Hindlimb muscle (tissue), 1 donor: Measurements from ENCODE around the gene GSTP1. TPM values are rescaled to one million over a fixed set of nuclear protein-coding genes. Genes with fewer than 3 reads are reported as not detected.

Experiments
- DNase-seq: peaks from one replicate; pipeline ENCODE4 v3.0.0-alpha.2; 2013
- polyA plus RNA-seq: library from polyadenylated mRNA; unstranded; fragments of 120-200 nt; gene quantifications from one replicate; pipeline ENCODE4 v1.2.1, GENCODE V29; 2013; ENCODE audit not compliant: insufficient read length

GSTP1 gene
- polyA plus RNA-seq, 1 donor, result 215 TPM

DNA sequence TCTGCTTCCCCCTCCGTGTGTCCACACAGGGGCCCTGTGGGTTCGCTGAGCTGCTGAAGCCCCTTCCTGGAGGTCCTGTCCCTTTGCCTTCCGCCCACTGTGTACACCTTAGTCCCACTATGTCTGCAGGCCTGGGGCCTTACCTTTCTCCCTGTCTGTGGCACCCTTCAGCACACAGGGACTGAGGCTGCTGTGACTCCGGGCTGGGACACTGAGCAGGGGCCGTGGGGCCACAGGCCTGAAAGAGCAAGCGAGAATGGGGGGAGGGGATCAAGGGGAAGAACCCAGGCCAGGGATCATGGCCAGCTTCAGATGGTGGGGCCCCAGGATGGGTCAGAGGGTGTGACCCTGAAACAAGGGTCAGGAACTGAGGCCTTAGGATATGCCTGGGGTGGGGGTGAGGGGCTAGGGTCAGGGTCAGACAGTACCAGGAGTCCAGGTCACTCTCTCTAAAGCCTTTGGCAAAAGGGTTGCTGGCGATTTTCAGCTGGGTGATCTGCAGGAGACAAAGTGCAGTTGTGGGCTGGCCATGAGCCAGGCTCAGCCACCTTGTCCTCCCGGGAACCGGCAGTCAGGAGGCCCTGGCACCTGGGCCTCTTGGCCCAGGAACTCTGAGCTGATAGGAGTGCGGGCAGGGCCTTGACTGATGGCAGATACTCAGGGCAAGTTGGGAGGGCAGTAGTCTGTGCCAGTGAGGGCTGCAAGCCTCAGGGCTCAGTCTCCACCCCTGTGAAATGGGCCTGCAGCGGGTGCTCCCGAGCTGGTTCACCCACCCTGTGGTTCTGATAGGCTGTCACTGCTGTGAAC lies 48.8 kb downstream of the GSTP1 start:
- DNase-seq, result no peak

DNA sequence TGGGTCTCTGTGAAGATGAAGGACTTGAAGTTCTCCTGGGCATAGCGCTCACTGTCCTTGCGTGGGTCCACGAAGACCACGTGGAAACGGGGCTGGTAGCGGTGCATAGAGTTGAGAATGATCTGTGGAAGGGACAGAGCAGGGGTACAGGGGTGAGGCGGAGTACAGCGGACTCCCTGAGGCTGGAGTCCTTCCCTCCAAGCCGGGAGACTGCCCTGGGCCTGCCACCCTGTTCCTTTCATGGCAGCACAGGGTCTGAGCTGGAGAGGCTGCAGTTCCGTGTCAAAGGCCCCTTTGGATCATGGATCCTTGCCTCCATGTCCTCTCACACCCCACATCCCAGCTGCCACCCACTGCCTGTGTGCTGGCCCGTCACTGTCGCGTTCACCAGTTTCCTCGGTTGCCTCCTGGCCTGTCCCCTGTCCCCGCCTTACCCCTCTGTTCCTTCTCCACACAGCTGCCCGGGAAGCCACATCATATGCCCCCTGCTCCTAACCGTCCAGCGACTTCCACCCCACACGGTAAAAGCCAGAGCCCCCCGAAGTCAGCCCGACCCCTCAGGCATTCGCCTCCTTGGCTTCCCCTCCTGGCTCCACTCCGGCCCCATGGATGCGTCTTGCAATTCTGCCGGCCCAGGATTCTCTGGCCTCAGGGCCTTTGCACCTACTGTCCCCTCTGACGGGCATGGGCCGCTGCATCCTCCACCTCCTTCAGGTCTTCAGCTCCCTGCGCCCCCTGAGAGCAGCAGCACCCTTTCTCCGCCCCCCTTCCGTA lies 49.6 kb downstream of the GSTP1 start:
- no peak for DNase-seq

DNA sequence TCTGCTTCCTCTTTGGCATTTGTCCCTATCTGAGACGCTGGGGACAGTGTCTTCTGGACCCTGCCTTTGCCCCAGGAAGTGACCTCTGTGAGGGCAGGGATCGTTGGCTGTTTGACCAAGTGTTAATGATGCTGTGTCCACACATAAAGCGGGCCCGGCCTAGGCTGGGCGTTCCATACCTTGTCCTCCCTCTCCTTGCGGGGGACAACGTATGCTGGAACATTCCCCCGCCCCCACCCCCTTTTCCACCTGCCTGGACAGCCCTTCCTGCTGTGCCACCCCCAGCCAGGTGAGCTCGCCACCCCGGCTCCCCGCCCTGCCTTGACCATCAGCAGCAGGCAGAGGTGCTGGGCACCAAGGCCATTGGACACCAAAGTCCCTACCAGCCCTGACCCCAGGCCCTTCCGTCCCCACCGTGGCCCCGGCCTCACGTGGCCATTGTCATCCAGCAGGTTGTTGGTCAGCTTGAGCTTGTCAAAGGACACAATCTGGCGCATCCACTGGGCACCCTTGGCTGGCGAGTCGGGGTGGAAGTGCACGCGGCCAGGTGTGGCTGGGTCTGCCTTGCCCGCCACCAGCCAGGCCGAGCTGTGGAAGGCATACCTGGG lies 50.2 kb downstream of the GSTP1 start:
- no peak for DNase-seq

DNA sequence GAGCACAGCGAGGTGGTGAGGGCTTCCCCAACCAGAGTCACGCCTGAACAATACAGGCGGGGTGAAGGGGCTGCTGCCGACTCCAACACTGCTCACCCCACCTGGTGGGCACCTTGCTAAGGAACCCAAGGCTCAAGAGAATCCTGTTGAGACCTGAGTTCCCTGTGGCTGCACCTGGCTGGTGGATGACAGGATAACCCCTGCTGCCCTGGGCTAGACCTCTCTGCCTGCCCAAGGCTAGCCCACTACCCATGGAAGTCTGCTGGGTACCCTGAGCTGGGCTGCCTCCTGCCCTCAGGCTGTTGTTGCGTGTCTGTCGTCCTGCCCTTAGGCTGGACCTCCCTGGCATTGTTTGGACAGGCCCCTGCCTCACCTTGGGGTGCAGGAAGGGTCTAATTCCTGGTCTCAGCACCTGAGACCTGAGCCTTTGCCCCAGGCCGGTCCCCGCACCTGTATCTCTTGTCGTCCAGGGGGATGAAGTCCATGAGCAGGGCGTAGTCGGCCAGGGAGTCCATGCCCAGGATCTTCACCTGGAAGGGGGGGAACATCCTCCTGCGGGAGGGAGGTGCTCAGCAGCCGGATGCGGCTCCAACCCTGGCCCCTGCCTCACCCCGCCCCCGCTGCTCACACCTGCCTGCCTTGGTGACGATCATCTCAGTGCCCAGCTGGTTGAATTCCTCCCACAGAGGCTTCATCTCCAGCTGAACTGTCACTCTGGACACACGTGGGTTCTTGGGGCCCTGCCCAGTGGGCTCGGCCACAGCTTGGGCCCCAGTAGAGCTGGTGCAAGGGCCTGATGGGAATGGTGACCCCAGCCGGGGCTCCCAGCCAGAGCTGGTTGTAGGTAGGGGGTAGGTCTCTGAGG lies 51.0 kb downstream of the GSTP1 start:
- no peak for DNase-seq

DNA sequence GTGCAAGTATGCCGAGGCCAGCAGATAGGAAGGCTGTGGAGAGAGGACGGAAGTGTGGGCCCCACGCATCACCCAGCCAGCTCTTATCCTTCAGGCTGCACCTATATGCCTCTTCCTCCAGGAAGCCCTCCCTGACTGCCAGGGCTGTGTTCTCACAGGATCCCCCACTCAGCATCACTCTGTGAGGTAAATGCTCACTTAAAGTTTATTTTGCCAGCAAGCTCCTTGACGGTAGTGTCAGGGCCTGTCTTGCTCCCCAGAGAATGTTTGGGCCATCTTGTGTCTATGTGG lies 51.6 kb downstream of the GSTP1 start:
- DNase-seq, result no peak

Other genes with a start within 250 kb of the GSTP1 start
- gene POLD4, start 230.3 kb upstream of the GSTP1 start, polyA plus RNA-seq, result 33.3 TPM
- 3.6 TPM for gene CLCF1, start 210.2 kb upstream of the GSTP1 start, polyA plus RNA-seq
- gene RAD9A, start 191.8 kb upstream of the GSTP1 start, polyA plus RNA-seq, result 10.5 TPM
- gene PPP1CA, start 182.0 kb upstream of the GSTP1 start, polyA plus RNA-seq, result 146 TPM
- gene TBC1D10C, start 179.7 kb upstream of the GSTP1 start, polyA plus RNA-seq, result 5.4 TPM
- gene CARNS1, start 168.1 kb upstream of the GSTP1 start, polyA plus RNA-seq, result 87.1 TPM
- gene RPS6KB2, start 155.3 kb upstream of the GSTP1 start, polyA plus RNA-seq, result 30.3 TPM
- gene PTPRCAP, start 146.1 kb upstream of the GSTP1 start, polyA plus RNA-seq, result 0.67 TPM
- gene CORO1B, start 140.3 kb upstream of the GSTP1 start, polyA plus RNA-seq, result 30.0 TPM
- gene GPR152, start 131.1 kb upstream of the GSTP1 start, polyA plus RNA-seq, result not detected
- gene CABP4, start 128.5 kb upstream of the GSTP1 start, polyA plus RNA-seq, result 2.5 TPM
- 61.4 TPM for gene TMEM134, start 114.6 kb upstream of the GSTP1 start, polyA plus RNA-seq
- gene AIP, start 100.8 kb upstream of the GSTP1 start, polyA plus RNA-seq, result 48.1 TPM
- 7.4 TPM for gene PITPNM1, start 78.4 kb upstream of the GSTP1 start, polyA plus RNA-seq
- gene CDK2AP2, start 75.7 kb upstream of the GSTP1 start, polyA plus RNA-seq, result 23.6 TPM
- not detected for gene CABP2, start 60.4 kb upstream of the GSTP1 start, polyA plus RNA-seq
- 155 TPM for gene NDUFV1, start 23.1 kb downstream of the GSTP1 start, polyA plus RNA-seq
- gene NUDT8, start 46.1 kb downstream of the GSTP1 start, polyA plus RNA-seq, result 3.7 TPM
- not detected for gene TBX10, start 56.0 kb downstream of the GSTP1 start, polyA plus RNA-seq
- gene ACY3, start 66.9 kb downstream of the GSTP1 start, polyA plus RNA-seq, result not detected
- gene ALDH3B2, start 90.8 kb downstream of the GSTP1 start, polyA plus RNA-seq, result 0.90 TPM